Type B pancreatic cell (in vitro differentiated cells): Measurements from ENCODE around the gene GJB2. TPM values are rescaled to one million over a fixed set of nuclear protein-coding genes. Genes with fewer than 3 reads are reported as not detected.
A peak's percentile ranks its signal among the peaks of the same experiment; 100 is the strongest.

Experiments
- DNase-seq: peaks from one replicate; pipeline ENCODE4 v3.0.0; 2021; ENCODE audit warnings: mixed read lengths; ENCODE audit not compliant: unreplicated experiment; ENCODE audit errors: extremely low spot score
- H3K27ac Mint-ChIP-seq: 2 replicates; pipeline ENCODE4 v1.8.0; 2021; ENCODE audit warnings: mild to moderate bottlenecking, mixed read lengths
- H3K27me3 Mint-ChIP-seq: 2 replicates; pipeline ENCODE4 v1.8.0; 2021; ENCODE audit warnings: mixed read lengths
- H3K36me3 Mint-ChIP-seq: 2 replicates; pipeline ENCODE4 v1.8.0; 2021; ENCODE audit warnings: mixed read lengths
- H3K4me1 Mint-ChIP-seq: one replicate; pipeline ENCODE4 v1.8.0; 2021; ENCODE audit warnings: mixed read lengths; ENCODE audit not compliant: unreplicated experiment
- H3K4me3 Mint-ChIP-seq: 2 replicates; pipeline ENCODE4 v1.8.0; 2021; ENCODE audit warnings: mild to moderate bottlenecking, mixed read lengths
- H3K9me3 Mint-ChIP-seq: 2 replicates; pipeline ENCODE4 v1.8.0; 2021; ENCODE audit warnings: mixed read lengths
- total RNA-seq: library from RNA; stranded (reverse); gene quantifications from 2 replicates; pipeline ENCODE4 v1.2.1, GENCODE V29; 2021; ENCODE audit warnings: low replicate concordance
- TF ChIP-seq, protein P1 (sequence below): fragments of 200-600 bp; sonication (generic); conservative IDR thresholded peaks from 2 replicates; pipeline ENCODE4 v1.5.0; 2021; ENCODE audit warnings: antibody characterized with exemption, mild to moderate bottlenecking

Gene GJB2
- total RNA-seq, 1 donor from 2014 or later = 14.3 TPM

DNA sequence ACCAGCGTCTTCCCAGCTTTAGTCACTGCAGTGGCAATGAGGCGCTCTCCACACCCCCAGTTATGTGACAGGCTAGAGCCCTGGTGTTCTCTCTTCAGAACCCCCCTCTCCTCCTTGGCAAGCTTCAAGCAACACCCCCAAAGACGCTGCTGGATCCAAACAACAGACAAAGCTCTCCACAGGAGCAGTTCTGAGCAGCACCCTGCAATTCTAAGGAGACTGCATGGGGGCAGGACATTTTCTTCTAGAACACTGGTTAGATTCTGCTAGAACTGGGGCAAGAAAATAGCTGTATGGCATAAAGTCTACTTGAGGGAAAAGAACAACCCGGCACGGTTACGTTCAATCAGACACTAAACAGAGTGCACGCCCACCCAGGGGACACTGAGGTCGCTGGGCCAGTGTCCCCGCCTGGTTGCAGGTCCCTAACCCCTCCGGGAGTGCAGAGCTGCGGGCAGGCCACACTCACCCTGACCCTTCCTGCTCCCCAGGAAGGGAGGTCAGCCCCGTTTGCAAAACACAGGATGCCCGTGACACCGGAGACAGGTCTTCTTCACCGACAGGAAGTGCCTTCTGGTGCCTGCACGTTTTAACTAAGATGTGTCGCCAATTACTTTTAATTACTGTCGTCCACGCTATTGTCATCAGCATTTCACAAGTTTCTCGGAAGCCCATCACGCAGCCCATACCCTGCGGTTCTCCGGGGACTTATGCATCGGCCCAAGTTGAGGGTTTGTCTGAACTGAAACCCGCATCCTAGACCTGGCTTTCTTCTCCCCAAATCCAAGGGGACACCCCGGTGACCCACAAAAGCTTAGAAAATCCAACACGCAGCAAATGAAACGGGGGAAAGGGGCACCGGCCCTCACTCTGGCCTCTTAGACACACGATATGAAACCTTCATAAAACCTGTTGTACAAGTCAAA, 38.4 kb upstream of the GJB2 start:
- peaks cover 3% of the 10 kb centered on the region for H3K36me3 Mint-ChIP-seq
- TF ChIP-seq, protein P1, sequence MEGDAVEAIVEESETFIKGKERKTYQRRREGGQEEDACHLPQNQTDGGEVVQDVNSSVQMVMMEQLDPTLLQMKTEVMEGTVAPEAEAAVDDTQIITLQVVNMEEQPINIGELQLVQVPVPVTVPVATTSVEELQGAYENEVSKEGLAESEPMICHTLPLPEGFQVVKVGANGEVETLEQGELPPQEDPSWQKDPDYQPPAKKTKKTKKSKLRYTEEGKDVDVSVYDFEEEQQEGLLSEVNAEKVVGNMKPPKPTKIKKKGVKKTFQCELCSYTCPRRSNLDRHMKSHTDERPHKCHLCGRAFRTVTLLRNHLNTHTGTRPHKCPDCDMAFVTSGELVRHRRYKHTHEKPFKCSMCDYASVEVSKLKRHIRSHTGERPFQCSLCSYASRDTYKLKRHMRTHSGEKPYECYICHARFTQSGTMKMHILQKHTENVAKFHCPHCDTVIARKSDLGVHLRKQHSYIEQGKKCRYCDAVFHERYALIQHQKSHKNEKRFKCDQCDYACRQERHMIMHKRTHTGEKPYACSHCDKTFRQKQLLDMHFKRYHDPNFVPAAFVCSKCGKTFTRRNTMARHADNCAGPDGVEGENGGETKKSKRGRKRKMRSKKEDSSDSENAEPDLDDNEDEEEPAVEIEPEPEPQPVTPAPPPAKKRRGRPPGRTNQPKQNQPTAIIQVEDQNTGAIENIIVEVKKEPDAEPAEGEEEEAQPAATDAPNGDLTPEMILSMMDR = no peak
- H3K4me1 Mint-ChIP-seq = no peaks in the 10 kb centered on the region

DNA sequence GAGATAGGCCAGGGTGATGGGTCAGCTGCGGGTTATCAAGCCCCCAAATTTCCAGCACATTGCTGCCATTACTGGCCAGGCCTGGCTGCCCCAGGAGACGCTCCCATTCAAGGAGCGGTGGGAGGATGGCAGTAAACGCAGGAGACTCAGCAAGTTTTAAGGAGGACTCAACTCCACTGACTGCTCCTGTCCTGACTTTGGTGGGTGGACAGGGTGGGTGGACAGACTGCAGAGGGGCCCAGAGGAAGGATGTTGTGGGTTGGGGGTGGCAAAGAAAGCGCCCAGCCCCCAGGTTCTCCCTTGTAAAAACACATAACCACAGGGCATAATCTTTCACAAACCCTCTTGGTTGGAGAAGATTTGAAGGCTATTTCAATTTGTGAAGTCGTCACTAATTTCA, 35.0 kb upstream of the GJB2 start:
- TF ChIP-seq, protein P1 = no peak
- Mint-ChIP-seq H3K36me3 (peaks cover 3% of the 10 kb centered on the region), H3K27me3 (peaks cover 39% of the 10 kb centered on the region), H3K27ac (no peak overlapping the region), H3K4me1 (no peaks in the 10 kb centered on the region), H3K4me3 (no peak overlapping the region), H3K9me3 (no peaks in the 10 kb centered on the region)
- no peak for DNase-seq

More for the DNA sequence above, 38.4 kb upstream of the GJB2 start:
- H3K27ac Mint-ChIP-seq = peak overlapping the region; percentile 74
- peaks cover 56% of the 10 kb centered on the region for H3K27me3 Mint-ChIP-seq
- no peaks in the 10 kb centered on the region for H3K9me3 Mint-ChIP-seq
- H3K4me3 Mint-ChIP-seq = peak overlapping the region; percentile 84
- DNase-seq = no peak

DNA sequence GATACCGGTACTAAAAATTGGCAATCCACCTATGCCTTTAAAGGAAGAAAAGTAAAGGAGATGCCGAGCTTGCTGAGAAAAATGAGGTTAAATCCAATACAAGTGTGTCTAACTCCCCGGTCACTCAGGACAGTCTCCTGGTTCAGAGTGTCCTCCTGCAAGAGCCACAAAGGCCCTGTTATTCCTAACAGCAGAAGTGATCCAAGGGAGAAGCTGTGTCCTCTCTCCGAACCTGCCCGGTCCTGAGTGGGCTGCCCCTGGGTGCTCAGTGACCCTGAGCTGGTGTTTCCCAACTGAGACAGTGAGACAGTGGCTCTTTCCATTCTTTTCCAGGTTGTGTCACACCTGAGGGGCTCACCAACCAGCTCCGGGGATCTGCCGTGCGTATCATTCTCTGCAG, 34.5 kb upstream of the GJB2 start:
- H3K4me3 Mint-ChIP-seq = no peak overlapping the region
- DNase-seq = no peak
- H3K4me1 Mint-ChIP-seq = no peaks in the 10 kb centered on the region
- peaks cover 3% of the 10 kb centered on the region for H3K36me3 Mint-ChIP-seq
- H3K9me3 Mint-ChIP-seq = no peaks in the 10 kb centered on the region
- H3K27me3 Mint-ChIP-seq = peaks cover 37% of the 10 kb centered on the region
- TF ChIP-seq, protein P1 = no peak
- H3K27ac Mint-ChIP-seq = no peak overlapping the region

DNA sequence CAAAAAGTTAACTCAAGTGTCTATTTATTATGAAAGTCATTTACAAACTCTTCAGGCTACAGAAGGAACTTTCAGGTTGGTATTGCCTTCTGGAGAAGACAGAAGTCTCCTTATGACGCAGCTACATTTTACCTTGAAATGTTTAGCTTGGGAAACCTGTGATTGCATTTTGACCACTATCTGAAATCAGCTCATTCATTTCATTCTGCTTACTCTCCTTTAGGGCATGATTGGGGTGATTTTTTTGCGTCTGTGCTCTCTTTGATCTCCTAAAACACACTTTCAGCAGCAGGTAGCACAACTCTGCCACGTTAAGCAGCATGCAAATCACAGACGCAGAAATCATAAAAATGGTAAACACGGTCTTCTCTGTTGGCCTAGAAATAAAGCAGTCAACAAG, 29.8 kb upstream of the GJB2 start:
- no peak for DNase-seq
- TF ChIP-seq, protein P1 = no peak
- no peaks in the 10 kb centered on the region for H3K9me3 Mint-ChIP-seq
- H3K4me1 Mint-ChIP-seq = no peaks in the 10 kb centered on the region
- no peak overlapping the region for H3K27ac Mint-ChIP-seq
- H3K27me3 Mint-ChIP-seq = peaks cover 15% of the 10 kb centered on the region
- peaks cover 3% of the 10 kb centered on the region for H3K36me3 Mint-ChIP-seq
- H3K4me3 Mint-ChIP-seq = no peak overlapping the region

DNA sequence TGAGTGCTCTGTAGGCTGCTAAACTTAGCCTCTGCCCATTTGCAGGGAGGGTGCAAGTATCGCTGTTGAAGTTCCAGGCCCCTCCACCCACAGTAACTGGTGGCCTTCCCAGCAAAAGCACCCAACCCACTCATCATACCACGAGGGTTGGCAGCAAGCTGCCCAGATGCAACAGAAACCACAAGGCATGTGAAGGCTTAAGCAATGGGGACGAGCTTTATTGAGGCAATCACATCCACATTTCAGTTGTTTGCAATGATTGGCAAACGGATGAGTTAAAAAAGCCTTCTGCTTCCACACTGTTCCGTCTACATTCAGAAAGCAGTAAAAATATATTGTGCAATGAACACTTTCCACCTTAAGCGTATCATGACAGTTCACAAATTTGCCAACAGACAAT, 29.0 kb upstream of the GJB2 start:
- H3K36me3 Mint-ChIP-seq = no peaks in the 10 kb centered on the region
- no peaks in the 10 kb centered on the region for H3K9me3 Mint-ChIP-seq
- TF ChIP-seq, protein P1 = no peak
- H3K27me3 Mint-ChIP-seq = peaks cover 17% of the 10 kb centered on the region
- no peak for DNase-seq
- no peaks in the 10 kb centered on the region for H3K4me1 Mint-ChIP-seq
- no peak overlapping the region for H3K27ac Mint-ChIP-seq
- no peak overlapping the region for H3K4me3 Mint-ChIP-seq
